ENCODE data around the gene RSBN1L. TPM values are rescaled to one million over a fixed set of nuclear protein-coding genes. Genes with fewer than 3 reads are reported as not detected.

RSBN1L gene
- total and polyA plus RNA-seq, 8 donors: 5.0 to 14.3 (median 8.9) TPM

- DNase-seq: peak in 1 of 6 donors; percentile 26
- TF ChIP-seq CTCF (IDR thresholded peaks at IDR 0.05): no peak
- H3K27me3 ChIP-seq: no peaks in the 10 kb centered on the region
- no peak overlapping the region for H3K27ac ChIP-seq
- WGBS, 2 donors: 42 to 53% methylated on average over 1 of the region's 1 CpG
- no peaks in the 10 kb centered on the region for H3K9me3 ChIP-seq
- no peaks in the 10 kb centered on the region for H3K4me1 ChIP-seq
- no peak for ATAC-seq
- no peak overlapping the region for H3K4me3 ChIP-seq
- intact Hi-C loops (cut with DNase I): no loop called here
- no peak for FAIRE-seq
- no peaks in the 10 kb centered on the region for H3K36me3 ChIP-seq
Observed at GRCh38 chr7:77822269-77822668, 126.0 kb downstream of the RSBN1L start.

GRCh38 chr7:77823787-77824186, 127.5 kb downstream of the RSBN1L start:
- 70 to 73% methylated on average over 2 of the region's 2 CpGs for WGBS, 2 donors
- Histone ChIP-seq H3K4me3 (no peak overlapping the region), H3K27ac (peak overlapping the region in 1 of 4 donors; percentile 38), H3K4me1 (no peaks in the 10 kb centered on the region), H3K27me3 (no peaks in the 10 kb centered on the region), H3K9me3 (no peaks in the 10 kb centered on the region), H3K36me3 (no peaks in the 10 kb centered on the region)
- FAIRE-seq (no peak), ATAC-seq (peak in 2 of 4 donors; percentile 51 to 69), DNase-seq (no peak)
- intact Hi-C loops (cut with DNase I): no loop called here
- TF ChIP-seq CTCF (IDR thresholded peaks at IDR 0.05): no peak

GRCh38 chr7:77824636-77825035, 128.4 kb downstream of the RSBN1L start:
- no peak for TF ChIP-seq CTCF (IDR thresholded peaks at IDR 0.05)
- ATAC-seq (no peak), FAIRE-seq (no peak), DNase-seq (no peak)
- no peak overlapping the region for H3K4me3 ChIP-seq
- intact Hi-C loops (cut with DNase I): no loop called here
- no peaks in the 10 kb centered on the region for H3K4me1 ChIP-seq
- no peaks in the 10 kb centered on the region for H3K36me3 ChIP-seq
- no peaks in the 10 kb centered on the region for H3K9me3 ChIP-seq
- no peaks in the 10 kb centered on the region for H3K27me3 ChIP-seq
- no peak overlapping the region for H3K27ac ChIP-seq
- 91 to 92% methylated on average over 5 of the region's 5 CpGs for WGBS, 2 donors

GRCh38 chr7:77825131-77825530, 128.9 kb downstream of the RSBN1L start:
- DNase-seq (no peak), FAIRE-seq (no peak), ATAC-seq (no peak)
- no peak for TF ChIP-seq CTCF (IDR thresholded peaks at IDR 0.05)
- H3K36me3 ChIP-seq: no peaks in the 10 kb centered on the region
- H3K9me3 ChIP-seq: no peaks in the 10 kb centered on the region
- H3K4me3 ChIP-seq: no peak overlapping the region
- intact Hi-C loops (cut with DNase I): no loop called here
- WGBS, 2 donors: 96 to 97% methylated on average over 3 of the region's 3 CpGs
- H3K4me1 ChIP-seq: no peaks in the 10 kb centered on the region
- H3K27ac ChIP-seq: no peak overlapping the region
- H3K27me3 ChIP-seq: no peaks in the 10 kb centered on the region

- no peak for ATAC-seq
- H3K36me3 ChIP-seq: no peaks in the 10 kb centered on the region
- FAIRE-seq: no peak
- H3K4me3 ChIP-seq: no peak overlapping the region
- TF ChIP-seq CTCF (IDR thresholded peaks at IDR 0.05): no peak
- H3K9me3 ChIP-seq: no peaks in the 10 kb centered on the region
- intact Hi-C loops (cut with DNase I): no loop called here
- H3K4me1 ChIP-seq: no peaks in the 10 kb centered on the region
- H3K27me3 ChIP-seq: no peaks in the 10 kb centered on the region
- no peak overlapping the region for H3K27ac ChIP-seq
- no peak for DNase-seq
- WGBS, 2 donors: 92 to 95% methylated on average over 2 of the region's 2 CpGs
Observed at GRCh38 chr7:77826300-77826699, 130.0 kb downstream of the RSBN1L start.
